IgD-negative memory B cell (primary cell): Measurements from ENCODE around the gene SLC10A7. TPM values are rescaled to one million over a fixed set of nuclear protein-coding genes. Genes with fewer than 3 reads are reported as not detected.

Source experiments
- H3K27ac Mint-ChIP-seq, 3 donors: one replicate each; pipeline ENCODE4 v1.8.0; 2020 to 2022; ENCODE audit warnings: mild to moderate bottlenecking in 3 of 3, mixed read lengths in 3 of 3, moderate library complexity in 1 of 3
- H3K27me3 Mint-ChIP-seq: one replicate; pipeline ENCODE4 v1.8.0; 2021; ENCODE audit warnings: mixed read lengths
- H3K36me3 Mint-ChIP-seq: one replicate; pipeline ENCODE4 v1.8.0; 2020; ENCODE audit warnings: mild to moderate bottlenecking, mixed read lengths
- H3K4me1 Mint-ChIP-seq, 3 donors: one replicate each; pipeline ENCODE4 v1.8.0; 2020 to 2022; ENCODE audit warnings: mixed read lengths in 3 of 3, mild to moderate bottlenecking in 1 of 3
- H3K4me3 Mint-ChIP-seq, 4 donors: one replicate each; pipeline ENCODE4 v1.8.0; 2020 to 2022; ENCODE audit warnings: mild to moderate bottlenecking in 4 of 4, mixed read lengths in 4 of 4, moderate library complexity in 3 of 4
- H3K9me3 Mint-ChIP-seq, 3 donors: one replicate each; pipeline ENCODE4 v1.8.0; 2020 to 2021; ENCODE audit warnings: mixed read lengths in 3 of 3, mild to moderate bottlenecking in 1 of 3
- polyA plus RNA-seq: library from polyadenylated mRNA; unstranded; fragments of 300-500 nt; fragmentation: Illumina TruSeq; gene quantifications from one replicate; pipeline ENCODE4 v1.2.3, GENCODE V29; 2021

Gene SLC10A7
- polyA plus RNA-seq, 1 donor from 2014 or later, result 8.3 TPM

DNA sequence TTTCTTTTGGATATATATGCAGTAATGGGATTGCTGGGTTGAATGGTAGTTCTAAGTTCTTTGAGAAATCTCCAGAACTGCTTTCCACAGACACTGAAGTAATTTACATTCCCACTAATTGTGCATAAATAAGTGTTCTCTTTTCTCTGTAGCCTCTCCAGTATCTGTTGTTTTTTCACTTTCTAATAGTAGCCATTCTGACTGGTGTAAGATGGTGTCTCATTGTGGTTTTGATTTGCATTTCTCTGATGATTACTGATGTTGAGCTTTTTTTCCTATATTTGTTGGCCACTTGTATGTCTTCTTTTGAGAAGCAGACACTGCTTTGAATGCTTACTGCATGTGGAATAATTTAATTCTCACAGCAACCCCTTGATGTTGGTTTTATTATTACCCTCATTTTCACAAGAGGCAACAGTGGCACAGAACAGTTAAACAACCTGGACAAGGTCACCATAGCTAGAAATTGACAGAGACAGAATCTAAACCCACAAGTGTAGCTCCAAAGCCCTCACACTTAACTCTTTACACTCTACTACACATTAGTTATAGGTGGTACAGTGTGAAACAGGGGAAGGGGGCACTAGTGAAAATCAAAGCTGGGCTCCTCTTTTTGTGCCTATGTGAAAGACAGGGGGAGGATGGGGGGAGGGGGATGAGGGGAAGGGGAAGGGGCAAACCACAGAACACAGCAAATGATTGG is 211.3 kb downstream of the SLC10A7 start:
- peaks cover 0 to 6% (median 2%) of the 10 kb centered on the region in 3 donors for H3K4me1 Mint-ChIP-seq
- H3K27me3 Mint-ChIP-seq, result no peaks in the 10 kb centered on the region
- no peak overlapping the region for H3K4me3 Mint-ChIP-seq
- H3K36me3 Mint-ChIP-seq, result no peaks in the 10 kb centered on the region
- no peak overlapping the region for H3K27ac Mint-ChIP-seq
- H3K9me3 Mint-ChIP-seq, result no peaks in the 10 kb centered on the region

DNA sequence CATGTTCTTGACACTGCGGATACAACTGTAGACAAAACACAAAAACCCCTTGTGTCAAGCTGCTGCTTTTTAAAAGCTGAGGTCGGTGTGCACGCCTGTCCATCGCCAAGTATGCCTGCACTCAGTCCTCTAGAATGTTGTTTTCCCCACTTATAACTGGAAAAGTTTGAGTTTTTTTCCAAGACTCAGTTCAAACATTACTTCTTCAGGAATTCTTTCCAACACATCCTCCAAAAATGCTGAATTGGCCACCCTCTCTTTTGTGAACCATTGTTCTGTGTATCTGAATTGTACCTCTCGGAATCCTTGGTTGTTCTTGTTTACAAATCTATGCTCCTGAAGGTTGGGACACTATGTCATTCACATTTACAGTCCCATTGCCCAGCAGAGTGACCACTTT is 212.8 kb downstream of the SLC10A7 start:
- Mint-ChIP-seq H3K27me3 (no peaks in the 10 kb centered on the region), H3K27ac (no peak overlapping the region), H3K4me1 (peaks cover 0 to 6% (median 2%) of the 10 kb centered on the region in 3 donors), H3K36me3 (peaks cover 5% of the 10 kb centered on the region), H3K4me3 (no peak overlapping the region), H3K9me3 (peaks cover 0 to 2% (median 0%) of the 10 kb centered on the region in 3 donors)

DNA sequence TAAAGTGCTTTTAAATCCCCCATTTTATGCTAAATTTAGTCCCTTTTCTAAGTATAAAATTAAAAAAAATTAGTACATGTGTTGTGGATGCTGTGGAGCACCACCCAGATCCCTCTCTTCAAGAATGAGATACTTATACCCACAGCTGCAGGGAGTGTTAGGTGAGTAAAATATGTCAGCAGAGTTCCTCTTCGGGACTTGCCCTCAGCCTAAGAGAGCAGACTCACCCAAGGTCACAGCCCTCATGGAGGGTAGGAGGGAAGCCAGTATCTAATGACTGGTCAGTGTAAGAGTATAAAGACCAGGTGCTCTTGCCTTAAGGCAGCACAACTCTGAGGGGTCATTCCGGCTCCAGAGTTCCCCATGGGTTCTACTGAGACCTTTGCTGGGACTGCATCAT is 218.9 kb downstream of the SLC10A7 start:
- H3K27me3 Mint-ChIP-seq, result no peaks in the 10 kb centered on the region
- H3K36me3 Mint-ChIP-seq, result peaks cover 5% of the 10 kb centered on the region
- no peaks in the 10 kb centered on the region for H3K4me1 Mint-ChIP-seq
- no peak overlapping the region for H3K4me3 Mint-ChIP-seq
- H3K9me3 Mint-ChIP-seq, result peaks cover 0 to 2% (median 0%) of the 10 kb centered on the region in 3 donors
- H3K27ac Mint-ChIP-seq, result no peak overlapping the region

DNA sequence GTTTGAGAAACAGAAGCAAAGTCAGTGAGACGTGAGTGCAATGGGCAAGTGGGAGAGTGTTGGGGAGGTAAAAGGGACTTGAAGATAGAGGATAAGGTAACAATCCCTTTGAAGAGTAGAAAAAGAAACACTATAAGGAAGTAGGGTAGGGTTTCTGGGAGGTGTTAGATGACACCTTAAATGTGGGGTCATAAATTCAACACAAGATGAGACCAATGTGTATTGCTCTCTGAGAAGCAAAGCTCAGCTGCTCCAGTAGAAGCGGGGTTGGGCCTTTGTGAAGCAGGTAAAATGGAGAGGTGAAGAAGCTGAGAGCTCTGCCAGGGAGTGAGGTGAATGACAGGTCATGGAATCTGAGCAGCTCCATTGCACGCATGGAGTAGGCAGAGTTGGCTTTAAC is 222.1 kb downstream of the SLC10A7 start:
- H3K27ac Mint-ChIP-seq, result no peak overlapping the region
- H3K36me3 Mint-ChIP-seq, result peaks cover 5% of the 10 kb centered on the region
- H3K4me1 Mint-ChIP-seq, result no peaks in the 10 kb centered on the region
- no peak overlapping the region for H3K4me3 Mint-ChIP-seq
- no peaks in the 10 kb centered on the region for H3K27me3 Mint-ChIP-seq
- H3K9me3 Mint-ChIP-seq, result peaks cover 0 to 2% (median 0%) of the 10 kb centered on the region in 3 donors

DNA sequence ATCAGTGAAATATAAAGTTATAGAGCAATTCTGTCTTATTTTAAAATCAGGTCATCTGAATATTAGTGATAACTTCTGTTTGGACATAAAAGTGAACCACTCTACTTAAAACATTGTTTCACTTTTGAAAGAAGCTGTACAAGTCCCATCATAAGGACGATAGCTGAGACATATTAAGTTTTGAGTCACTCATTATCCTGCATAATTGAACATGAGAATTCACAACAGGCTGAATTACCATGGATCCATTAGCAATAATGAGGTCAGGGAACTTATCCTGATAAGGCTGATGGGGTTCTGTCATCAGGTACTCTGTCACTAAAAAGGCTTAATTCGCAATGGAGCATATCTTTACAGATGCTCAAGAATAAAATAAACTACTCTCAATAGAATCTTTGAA is 227.0 kb downstream of the SLC10A7 start:
- Mint-ChIP-seq H3K27ac (no peak overlapping the region), H3K27me3 (no peaks in the 10 kb centered on the region), H3K9me3 (peaks cover 0 to 2% (median 0%) of the 10 kb centered on the region in 3 donors), H3K4me1 (no peaks in the 10 kb centered on the region), H3K36me3 (peaks cover 18% of the 10 kb centered on the region), H3K4me3 (no peak overlapping the region)

DNA sequence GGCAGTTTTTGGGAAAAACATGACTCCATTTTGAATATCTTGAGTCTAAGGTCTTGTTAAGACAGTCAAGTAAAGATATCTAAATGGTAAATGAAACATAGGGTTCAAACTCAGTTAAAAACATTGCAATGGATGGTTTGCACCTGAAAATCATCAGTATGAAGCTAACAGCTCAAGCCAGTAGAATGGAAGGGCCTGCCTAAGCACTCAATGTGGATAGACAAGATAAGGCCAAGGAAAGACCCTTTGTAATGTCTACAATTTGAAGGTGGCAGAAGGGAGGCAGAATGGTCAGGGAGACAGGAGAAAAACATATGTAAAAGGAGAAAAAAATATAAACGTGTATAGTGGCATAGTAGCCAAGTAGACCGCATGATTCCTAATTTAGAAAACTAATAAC is 229.2 kb downstream of the SLC10A7 start:
- Mint-ChIP-seq H3K27me3 (no peaks in the 10 kb centered on the region), H3K4me1 (no peaks in the 10 kb centered on the region), H3K36me3 (peaks cover 18% of the 10 kb centered on the region), H3K4me3 (no peak overlapping the region), H3K9me3 (peaks cover 0 to 2% (median 0%) of the 10 kb centered on the region in 3 donors), H3K27ac (no peak overlapping the region)

DNA sequence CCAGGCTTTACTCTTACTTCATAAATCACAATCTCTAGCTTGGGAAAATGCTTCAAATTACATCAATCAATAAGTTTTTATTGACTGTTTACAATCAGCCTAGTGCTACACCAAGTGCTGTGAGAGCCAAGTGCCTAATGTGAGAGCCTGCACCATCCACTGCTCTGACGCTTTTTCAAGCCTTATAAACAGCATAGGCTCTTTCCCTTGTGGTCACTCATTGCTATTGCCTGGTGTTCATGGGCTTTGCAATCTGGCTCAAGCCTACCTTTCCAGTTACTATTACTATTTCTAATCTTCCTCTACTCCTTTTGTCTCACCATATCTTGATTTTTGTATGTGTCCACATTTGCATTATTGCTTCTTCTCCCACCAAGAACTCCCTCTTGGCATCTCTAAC is 230.4 kb downstream of the SLC10A7 start:
- Mint-ChIP-seq H3K4me3 (no peak overlapping the region), H3K4me1 (no peaks in the 10 kb centered on the region), H3K36me3 (peaks cover 18% of the 10 kb centered on the region), H3K27ac (peak overlapping the region in 1 of 3 donors; percentile 29), H3K27me3 (no peaks in the 10 kb centered on the region), H3K9me3 (peaks cover 0 to 2% (median 0%) of the 10 kb centered on the region in 3 donors)

DNA sequence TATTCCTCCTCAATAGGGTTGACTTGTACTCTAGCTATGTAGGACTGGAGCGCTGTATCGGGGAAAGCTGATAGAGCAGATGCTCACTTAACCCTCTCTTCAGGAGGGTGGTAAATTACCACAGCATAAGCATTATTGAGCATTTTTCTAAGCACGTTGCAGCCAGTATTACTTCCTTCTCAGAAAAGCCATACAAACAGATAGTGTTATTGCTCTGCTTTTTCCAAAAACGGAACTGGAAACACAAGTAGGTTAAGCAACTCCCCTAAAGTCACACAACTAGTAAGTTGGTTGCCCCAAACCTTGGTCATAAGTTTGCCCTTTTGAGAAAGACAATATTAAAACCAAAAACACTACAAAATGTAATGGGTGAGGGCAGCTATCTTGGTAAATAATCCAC is 233.5 kb downstream of the SLC10A7 start:
- Mint-ChIP-seq H3K27ac (no peak overlapping the region), H3K4me3 (no peak overlapping the region), H3K36me3 (peaks cover 11% of the 10 kb centered on the region), H3K9me3 (peaks cover 0 to 2% (median 0%) of the 10 kb centered on the region in 3 donors), H3K4me1 (no peaks in the 10 kb centered on the region), H3K27me3 (no peaks in the 10 kb centered on the region)

DNA sequence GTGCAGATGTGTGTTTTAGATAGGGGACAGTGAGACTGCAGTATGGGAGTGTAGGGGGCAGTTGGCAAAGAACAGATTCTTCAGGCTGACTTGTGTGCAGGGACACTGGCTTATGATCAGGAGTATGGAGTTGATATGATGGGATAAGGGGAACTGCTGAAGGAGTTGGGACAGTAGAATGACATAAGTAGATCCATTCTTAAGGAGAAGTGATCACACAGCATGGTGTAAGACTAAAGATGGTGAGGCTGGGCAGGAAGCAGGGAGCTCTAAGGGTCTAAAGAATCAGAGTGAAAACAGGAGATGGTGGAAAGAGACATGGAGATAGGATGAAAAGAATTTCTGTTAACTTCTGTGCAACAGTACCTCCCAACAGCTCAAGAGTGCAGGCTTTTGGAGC is 236.7 kb downstream of the SLC10A7 start:
- Mint-ChIP-seq H3K27ac (no peak overlapping the region), H3K4me1 (no peaks in the 10 kb centered on the region), H3K36me3 (peaks cover 4% of the 10 kb centered on the region), H3K9me3 (no peaks in the 10 kb centered on the region), H3K4me3 (no peak overlapping the region), H3K27me3 (no peaks in the 10 kb centered on the region)

DNA sequence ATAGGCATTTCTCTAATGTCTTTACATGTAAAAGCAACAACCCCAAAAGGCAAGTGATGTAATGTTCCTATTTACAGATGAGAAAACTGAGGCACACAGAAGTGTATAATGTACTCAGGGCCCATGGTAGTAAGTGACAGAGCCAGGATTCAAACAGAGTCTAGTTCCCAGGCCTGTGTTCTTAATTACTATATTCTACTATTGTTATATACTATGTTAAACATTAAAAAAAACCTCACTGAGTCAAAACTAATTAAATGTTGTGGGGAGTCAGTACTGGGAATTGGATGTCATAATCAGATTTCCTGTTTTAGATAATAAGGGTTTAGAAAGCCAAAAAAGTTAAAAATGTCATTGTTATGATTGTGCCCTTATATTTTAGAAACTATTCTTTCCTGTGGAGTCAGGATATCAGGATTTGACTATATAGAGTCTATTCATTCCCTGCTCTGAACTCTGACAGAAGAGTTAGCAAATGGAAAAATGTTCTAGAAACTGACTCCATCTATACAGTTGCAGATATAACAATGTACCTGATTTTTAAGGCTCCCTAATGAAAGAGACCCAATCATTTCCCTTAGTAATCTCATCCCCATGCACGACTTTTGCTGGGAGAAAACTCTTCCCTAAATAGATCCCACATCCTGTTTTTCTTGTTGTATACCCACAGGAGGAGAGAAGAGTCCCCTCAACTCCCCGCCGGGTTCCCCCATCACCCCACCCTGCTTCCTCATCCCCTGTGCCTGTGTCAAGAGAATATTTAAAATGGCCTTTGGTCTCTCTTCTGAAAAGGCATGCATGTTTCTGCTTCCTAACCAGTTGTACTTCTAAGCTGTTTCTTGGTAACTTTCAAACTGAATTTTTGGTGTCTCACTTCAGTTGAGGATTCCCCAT is 237.7 kb downstream of the SLC10A7 start:
- no peaks in the 10 kb centered on the region for H3K9me3 Mint-ChIP-seq
- H3K4me3 Mint-ChIP-seq, result no peak overlapping the region
- peaks cover 4% of the 10 kb centered on the region for H3K36me3 Mint-ChIP-seq
- H3K27ac Mint-ChIP-seq, result no peak overlapping the region
- no peaks in the 10 kb centered on the region for H3K4me1 Mint-ChIP-seq
- no peaks in the 10 kb centered on the region for H3K27me3 Mint-ChIP-seq

DNA sequence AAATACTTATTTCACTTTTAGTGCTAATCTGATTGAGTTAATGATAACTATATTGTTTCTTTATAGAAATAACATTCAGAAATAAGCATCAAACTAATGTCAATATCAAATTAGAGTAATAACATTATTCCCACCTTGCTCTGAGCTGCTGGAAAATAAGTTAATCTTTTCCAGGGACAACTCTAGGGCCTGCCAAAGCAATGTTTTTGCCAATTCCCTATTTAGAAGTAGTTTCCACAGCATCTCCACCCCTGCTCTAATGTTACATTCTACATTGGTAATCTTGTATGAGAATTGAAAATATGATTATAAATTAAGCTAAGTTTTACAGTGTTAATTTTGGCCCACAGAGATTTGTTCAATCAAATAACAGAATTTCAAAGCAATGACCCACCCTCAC is 239.1 kb downstream of the SLC10A7 start:
- no peaks in the 10 kb centered on the region for H3K9me3 Mint-ChIP-seq
- no peaks in the 10 kb centered on the region for H3K27me3 Mint-ChIP-seq
- no peaks in the 10 kb centered on the region for H3K4me1 Mint-ChIP-seq
- H3K4me3 Mint-ChIP-seq, result no peak overlapping the region
- H3K27ac Mint-ChIP-seq, result no peak overlapping the region
- peaks cover 4% of the 10 kb centered on the region for H3K36me3 Mint-ChIP-seq

DNA sequence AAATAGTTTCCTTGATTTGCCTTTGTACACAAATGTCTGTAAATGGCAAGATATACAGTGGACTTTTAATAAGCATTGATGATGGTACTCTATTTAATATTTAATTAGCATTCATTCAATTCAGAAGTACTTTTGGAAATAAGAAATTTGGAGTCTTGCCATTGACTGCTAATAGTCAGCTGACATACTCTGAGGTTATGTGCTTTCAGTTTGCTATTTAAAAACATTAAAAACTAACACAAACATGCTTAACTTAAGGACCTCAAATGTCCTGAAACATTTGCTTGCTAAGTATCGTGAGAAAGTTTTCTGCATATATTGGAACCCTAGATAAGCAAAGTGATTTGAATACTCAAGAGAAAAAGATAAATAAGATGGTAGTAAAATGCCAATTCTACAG is 242.8 kb downstream of the SLC10A7 start:
- no peaks in the 10 kb centered on the region for H3K27me3 Mint-ChIP-seq
- no peak overlapping the region for H3K27ac Mint-ChIP-seq

DNA sequence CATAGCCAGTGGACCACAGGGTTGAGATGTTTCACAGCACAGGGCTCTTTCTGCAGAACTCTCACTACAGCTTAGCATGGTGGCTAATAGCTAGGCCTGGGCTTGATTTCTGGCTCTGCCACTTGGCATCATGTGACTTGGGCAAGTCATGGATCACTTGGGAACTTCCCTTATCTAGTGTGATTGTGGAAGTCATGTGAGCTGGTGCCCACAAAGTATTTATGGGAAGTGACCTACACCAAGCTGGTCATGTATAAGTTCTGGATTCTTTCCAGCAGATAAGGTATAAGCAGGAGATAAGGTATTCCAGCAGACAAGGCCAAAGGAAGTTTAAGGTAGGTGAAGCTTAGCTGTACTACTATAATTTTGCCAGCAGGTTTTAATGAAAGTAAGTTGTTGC is 246.4 kb downstream of the SLC10A7 start:
- no peak overlapping the region for H3K4me3 Mint-ChIP-seq
- H3K4me1 Mint-ChIP-seq, result no peaks in the 10 kb centered on the region
- H3K9me3 Mint-ChIP-seq, result no peaks in the 10 kb centered on the region

More for the DNA sequence above, 242.8 kb downstream of the SLC10A7 start:
- Mint-ChIP-seq H3K9me3 (no peaks in the 10 kb centered on the region), H3K36me3 (peaks cover 4% of the 10 kb centered on the region), H3K4me3 (no peak overlapping the region), H3K4me1 (no peaks in the 10 kb centered on the region)

DNA sequence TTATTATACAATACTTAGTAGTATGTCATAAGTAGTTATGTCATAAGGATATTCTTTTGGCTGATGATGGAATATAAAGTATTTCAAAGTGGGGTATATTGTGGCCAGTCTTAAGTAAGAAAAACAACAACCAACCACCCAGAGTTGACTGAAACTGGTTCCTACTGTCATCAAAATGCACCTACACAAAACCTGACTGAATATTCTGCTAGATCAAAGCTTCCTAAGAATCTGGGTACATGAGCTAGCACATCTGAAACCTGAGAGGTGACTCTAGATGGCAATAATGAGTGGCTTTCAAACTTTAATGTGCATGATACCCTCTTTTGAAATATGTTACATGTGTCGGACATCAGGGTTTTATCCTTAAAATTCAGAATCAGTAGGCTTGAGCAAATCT is 247.0 kb downstream of the SLC10A7 start:
- Mint-ChIP-seq H3K9me3 (no peaks in the 10 kb centered on the region), H3K27me3 (no peaks in the 10 kb centered on the region), H3K4me1 (no peaks in the 10 kb centered on the region), H3K36me3 (peaks cover 4% of the 10 kb centered on the region), H3K27ac (no peak overlapping the region), H3K4me3 (no peak overlapping the region)

More for the DNA sequence above, 246.4 kb downstream of the SLC10A7 start:
- Mint-ChIP-seq H3K27me3 (no peaks in the 10 kb centered on the region), H3K27ac (no peak overlapping the region), H3K36me3 (peaks cover 4% of the 10 kb centered on the region)

DNA sequence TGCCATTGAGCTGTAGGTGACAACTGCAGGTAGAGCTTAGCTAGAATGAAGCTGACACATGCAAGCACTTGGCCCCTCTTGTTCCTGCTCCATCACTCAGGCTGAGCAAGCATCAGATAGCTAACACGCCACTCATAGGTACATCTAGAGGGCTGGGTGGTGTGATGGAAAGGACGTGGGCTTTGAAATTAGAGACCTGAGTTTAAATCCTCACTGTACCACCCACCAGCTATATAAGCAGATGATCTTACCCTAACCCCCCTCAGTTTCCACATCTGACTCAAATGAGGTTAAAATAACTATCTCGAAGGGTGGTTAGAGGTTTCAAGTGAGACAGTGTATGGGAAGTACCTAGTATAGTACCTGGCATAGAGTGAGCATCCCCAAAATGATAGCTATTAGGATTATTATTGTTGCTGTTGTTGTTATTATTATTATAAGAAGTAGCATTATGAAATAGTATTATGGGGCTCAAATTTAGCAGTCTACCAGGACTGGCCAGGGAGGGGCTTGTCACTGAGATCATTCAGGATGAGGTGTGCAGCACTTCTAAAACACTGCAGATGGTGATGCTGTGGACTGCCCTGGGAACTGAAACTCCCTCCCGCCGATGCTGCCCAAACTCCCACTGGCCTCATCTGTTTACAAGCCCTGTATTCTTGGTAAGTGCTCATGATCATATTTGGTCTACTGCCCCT is 248.4 kb downstream of the SLC10A7 start:
- Mint-ChIP-seq H3K36me3 (peaks cover 7% of the 10 kb centered on the region), H3K27ac (no peak overlapping the region), H3K9me3 (no peaks in the 10 kb centered on the region), H3K4me1 (no peaks in the 10 kb centered on the region), H3K4me3 (no peak overlapping the region), H3K27me3 (no peaks in the 10 kb centered on the region)
